Muscle layer of duodenum (tissue), 2 donors: ENCODE data around the gene CD68.
A peak's percentile ranks its signal among the peaks of the same experiment; 100 is the strongest.

Experiments
- H3K27ac ChIP-seq: one replicate; pipeline ENCODE4 v1.7.0; 2013; ENCODE audit warnings: mild to moderate bottlenecking, low read length
- H3K27me3 ChIP-seq: one replicate; pipeline ENCODE4 v1.7.0; 2013; ENCODE audit warnings: low read depth, mild to moderate bottlenecking, control low read depth, low read length
- H3K36me3 ChIP-seq, 2 donors: one replicate each; pipeline ENCODE4 v1.7.0; 2013; ENCODE audit warnings: low read length in 2 of 2, control low read depth in 1 of 2, mild to moderate bottlenecking in 1 of 2; ENCODE audit not compliant: insufficient read depth in 2 of 2, control insufficient read depth in 1 of 2
- H3K4me1 ChIP-seq, 2 donors: one replicate each; pipeline ENCODE4 v1.7.0; 2013; ENCODE audit warnings: low read length in 2 of 2, mild to moderate bottlenecking in 2 of 2, control low read depth in 1 of 2, moderate library complexity in 1 of 2; ENCODE audit not compliant: insufficient read depth in 2 of 2, control insufficient read depth in 1 of 2
- H3K4me3 ChIP-seq, 2 donors: one replicate each; pipeline ENCODE4 v1.7.0; 2013; ENCODE audit warnings: low read length in 2 of 2, low read depth in 1 of 2, mild to moderate bottlenecking in 1 of 2
- H3K9me3 ChIP-seq, 2 donors: one replicate each; pipeline ENCODE4 v1.7.0; 2013; ENCODE audit warnings: low read length in 2 of 2, control low read depth in 1 of 2, mild to moderate bottlenecking in 1 of 2; ENCODE audit not compliant: control insufficient read depth in 1 of 2
- donor health status: healthy.

Gene CD68

DNA sequence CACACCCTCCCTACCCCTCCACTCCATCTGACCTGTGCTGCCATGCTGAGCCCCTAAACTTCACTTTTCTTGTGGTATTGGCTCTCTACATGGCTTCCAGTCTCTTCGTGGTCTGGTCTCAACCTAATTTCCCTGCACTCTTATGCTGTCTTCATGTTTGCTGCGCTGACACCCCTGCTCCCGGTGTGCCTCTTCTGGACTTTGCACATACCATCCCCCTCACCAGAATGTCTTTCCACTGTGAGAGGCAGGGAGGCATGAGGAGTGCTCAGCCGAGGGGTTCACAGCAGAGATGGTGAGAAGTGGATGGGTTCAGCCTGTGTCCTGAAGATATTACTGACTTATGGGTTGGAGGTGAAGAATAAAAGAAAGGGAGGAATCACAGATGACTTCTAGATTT is 28.0 kb upstream of the CD68 start:
- peaks cover 0 to 16% of the 10 kb centered on the region in 2 donors for H3K4me1 ChIP-seq
- H3K4me3 ChIP-seq: no peak overlapping the region
- peaks cover 0 to 18% of the 10 kb centered on the region in 2 donors for H3K36me3 ChIP-seq
- H3K27ac ChIP-seq: no peak overlapping the region
- no peaks in the 10 kb centered on the region for H3K27me3 ChIP-seq
- no peaks in the 10 kb centered on the region for H3K9me3 ChIP-seq

DNA sequence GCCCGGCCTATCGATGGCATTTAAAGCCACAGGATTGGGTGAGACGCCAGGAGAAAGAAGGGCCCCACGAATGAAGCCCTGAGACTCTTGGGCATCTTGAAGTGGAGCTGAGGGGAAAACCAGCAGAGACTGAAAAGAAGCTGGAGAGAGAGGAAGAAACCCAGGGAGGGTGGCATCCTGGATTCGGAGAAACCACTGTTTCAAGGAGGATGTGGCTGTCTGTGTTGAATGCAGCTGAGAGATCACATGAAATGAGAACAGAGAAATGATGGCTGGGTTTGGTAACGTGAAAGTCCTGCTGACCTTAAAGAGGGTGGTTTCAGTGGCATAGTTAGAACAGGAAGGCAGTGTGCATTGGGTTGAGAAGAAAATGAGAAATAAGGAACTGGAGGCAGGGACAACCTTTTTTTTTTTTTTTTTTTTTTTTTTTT is 26.8 kb upstream of the CD68 start:
- Histone ChIP-seq H3K4me1 (peaks cover 3 to 23% of the 10 kb centered on the region in 2 donors), H3K4me3 (no peak overlapping the region), H3K36me3 (peaks cover 0 to 18% of the 10 kb centered on the region in 2 donors), H3K27ac (no peak overlapping the region), H3K9me3 (no peaks in the 10 kb centered on the region), H3K27me3 (no peaks in the 10 kb centered on the region)

DNA sequence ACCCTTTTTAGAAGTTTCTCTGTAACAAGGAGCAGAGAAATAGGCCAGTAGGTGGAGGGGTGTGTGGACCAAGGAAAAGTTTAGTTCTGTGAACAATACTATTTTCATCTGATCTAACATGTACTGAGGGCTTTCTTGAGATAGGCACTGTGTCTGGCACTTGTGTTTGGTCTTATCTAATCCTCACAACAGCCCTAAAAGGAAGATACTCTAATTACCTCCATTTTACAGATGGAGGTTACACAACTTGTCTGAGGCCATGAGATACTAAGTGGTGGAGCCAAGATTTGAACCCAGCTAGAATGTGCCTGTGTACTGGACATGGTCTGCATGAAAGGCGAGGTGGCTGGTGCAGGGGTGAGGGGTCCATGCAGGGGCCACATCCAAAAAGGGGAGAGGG is 26.1 kb upstream of the CD68 start:
- Histone ChIP-seq H3K27me3 (no peaks in the 10 kb centered on the region), H3K27ac (no peak overlapping the region), H3K4me3 (no peak overlapping the region), H3K9me3 (no peaks in the 10 kb centered on the region), H3K36me3 (peaks cover 0 to 18% of the 10 kb centered on the region in 2 donors), H3K4me1 (peaks cover 6 to 27% of the 10 kb centered on the region in 2 donors)

DNA sequence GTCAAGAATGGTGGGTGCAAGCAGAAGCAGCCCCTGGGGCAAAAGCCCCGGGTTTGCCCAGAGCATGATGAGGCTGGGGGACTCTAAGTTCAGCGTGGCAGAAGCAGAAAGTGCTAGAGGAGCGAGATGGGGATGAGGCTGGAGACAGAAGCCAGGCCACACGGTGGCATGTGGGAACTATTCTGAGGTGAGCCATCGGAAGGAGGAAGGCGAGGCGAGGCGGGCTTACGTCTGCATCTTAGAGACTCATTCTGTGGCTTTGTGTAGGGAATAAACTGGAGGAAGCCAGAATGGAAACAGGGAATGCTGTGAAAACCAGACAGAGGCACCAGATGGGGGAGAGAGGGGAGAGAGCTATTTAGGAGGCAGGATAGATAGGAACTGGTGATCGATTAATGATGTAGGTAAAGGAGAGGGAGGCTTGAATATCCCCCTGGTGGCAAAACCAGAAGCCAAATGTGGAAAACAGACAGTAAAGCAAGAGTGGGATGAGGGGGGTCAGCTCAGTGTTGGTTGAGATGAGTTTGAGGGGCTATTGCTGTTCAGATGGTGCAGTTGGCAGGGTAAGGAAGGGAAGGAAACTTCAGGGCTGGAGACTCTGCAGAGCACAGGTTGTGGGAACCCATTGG is 24.0 kb upstream of the CD68 start:
- Histone ChIP-seq H3K36me3 (peaks cover 3 to 18% of the 10 kb centered on the region in 2 donors), H3K27me3 (no peaks in the 10 kb centered on the region), H3K9me3 (no peaks in the 10 kb centered on the region), H3K4me3 (no peak overlapping the region), H3K27ac (no peak overlapping the region), H3K4me1 (peaks cover 23 to 34% of the 10 kb centered on the region in 2 donors)

DNA sequence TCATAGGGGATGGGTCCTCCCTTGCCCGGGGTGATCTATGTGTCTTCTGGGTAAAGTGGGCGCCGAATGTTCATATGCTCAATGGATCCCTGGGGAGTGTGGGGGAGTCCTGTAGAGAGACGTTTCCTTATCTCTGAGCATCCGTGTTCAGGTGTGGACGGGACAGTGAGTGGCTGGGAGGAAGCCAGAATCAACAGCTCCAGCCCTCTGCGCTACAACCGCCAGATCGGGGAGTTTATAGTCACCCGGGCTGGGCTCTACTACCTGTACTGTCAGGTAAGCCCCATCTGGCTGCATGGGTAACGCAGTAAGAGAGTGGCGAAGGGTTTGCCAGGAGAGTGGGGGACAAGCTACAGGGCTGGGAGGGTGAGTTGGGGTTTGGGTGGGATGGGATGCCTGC is 22.8 kb upstream of the CD68 start:
- Histone ChIP-seq H3K27ac (no peak overlapping the region), H3K9me3 (no peaks in the 10 kb centered on the region), H3K4me1 (peaks cover 27 to 38% of the 10 kb centered on the region in 2 donors), H3K4me3 (no peak overlapping the region), H3K27me3 (no peaks in the 10 kb centered on the region), H3K36me3 (peaks cover 3 to 14% of the 10 kb centered on the region in 2 donors)

DNA sequence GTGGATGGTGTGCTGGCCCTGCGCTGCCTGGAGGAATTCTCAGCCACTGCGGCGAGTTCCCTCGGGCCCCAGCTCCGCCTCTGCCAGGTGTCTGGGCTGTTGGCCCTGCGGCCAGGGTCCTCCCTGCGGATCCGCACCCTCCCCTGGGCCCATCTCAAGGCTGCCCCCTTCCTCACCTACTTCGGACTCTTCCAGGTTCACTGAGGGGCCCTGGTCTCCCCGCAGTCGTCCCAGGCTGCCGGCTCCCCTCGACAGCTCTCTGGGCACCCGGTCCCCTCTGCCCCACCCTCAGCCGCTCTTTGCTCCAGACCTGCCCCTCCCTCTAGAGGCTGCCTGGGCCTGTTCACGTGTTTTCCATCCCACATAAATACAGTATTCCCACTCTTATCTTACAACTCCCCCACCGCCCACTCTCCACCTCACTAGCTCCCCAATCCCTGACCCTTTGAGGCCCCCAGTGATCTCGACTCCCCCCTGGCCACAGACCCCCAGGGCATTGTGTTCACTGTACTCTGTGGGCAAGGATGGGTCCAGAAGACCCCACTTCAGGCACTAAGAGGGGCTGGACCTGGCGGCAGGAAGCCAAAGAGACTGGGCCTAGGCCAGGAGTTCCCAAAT is 22.2 kb upstream of the CD68 start:
- H3K4me3 ChIP-seq: no peak overlapping the region
- peak overlapping the region; percentile 97 for H3K27ac ChIP-seq
- H3K9me3 ChIP-seq: no peaks in the 10 kb centered on the region
- no peaks in the 10 kb centered on the region for H3K27me3 ChIP-seq
- H3K4me1 ChIP-seq: peaks cover 27 to 39% of the 10 kb centered on the region in 2 donors
- peaks cover 3 to 14% of the 10 kb centered on the region in 2 donors for H3K36me3 ChIP-seq

DNA sequence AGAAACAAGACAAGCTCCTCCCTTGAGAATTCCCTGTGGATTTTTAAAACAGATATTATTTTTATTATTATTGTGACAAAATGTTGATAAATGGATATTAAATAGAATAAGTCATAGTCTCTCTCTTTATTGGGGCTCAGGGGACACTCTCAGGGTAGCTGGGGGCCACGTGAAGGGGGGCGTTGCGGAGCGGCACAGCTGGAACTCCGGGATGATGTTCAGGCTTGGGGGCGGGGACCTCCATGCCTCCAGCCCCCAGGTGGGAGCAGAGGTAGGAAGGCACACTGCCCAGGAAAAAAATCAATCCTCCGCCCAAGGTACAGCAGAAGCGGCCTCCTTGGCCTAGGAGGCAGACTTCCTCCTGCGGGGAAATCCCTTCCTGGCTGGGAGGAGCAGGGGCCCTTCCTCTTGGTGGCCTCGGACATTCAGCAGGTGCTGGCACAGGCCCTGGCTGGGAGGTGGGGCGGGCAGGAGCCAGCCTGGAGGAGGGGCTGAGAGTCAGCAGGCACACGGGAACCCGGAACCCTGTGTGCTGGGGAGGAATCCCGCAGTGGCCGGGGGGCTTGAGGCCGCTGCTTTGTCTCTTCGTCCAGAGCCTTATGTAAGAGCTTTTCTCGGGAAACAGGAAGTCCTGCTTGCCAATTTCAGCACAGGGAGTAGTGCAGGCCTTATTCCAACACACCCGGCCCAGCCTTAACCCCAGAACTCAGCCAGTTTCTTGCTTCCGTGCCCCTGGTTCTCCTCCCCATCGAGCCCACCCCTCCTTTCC is 21.5 kb upstream of the CD68 start:
- Histone ChIP-seq H3K9me3 (no peaks in the 10 kb centered on the region), H3K4me1 (peaks cover 33 to 46% of the 10 kb centered on the region in 2 donors), H3K36me3 (peaks cover 3 to 14% of the 10 kb centered on the region in 2 donors), H3K27me3 (no peaks in the 10 kb centered on the region), H3K4me3 (peak overlapping the region; percentile 70 to 96), H3K27ac (peak overlapping the region; percentile 97)

DNA sequence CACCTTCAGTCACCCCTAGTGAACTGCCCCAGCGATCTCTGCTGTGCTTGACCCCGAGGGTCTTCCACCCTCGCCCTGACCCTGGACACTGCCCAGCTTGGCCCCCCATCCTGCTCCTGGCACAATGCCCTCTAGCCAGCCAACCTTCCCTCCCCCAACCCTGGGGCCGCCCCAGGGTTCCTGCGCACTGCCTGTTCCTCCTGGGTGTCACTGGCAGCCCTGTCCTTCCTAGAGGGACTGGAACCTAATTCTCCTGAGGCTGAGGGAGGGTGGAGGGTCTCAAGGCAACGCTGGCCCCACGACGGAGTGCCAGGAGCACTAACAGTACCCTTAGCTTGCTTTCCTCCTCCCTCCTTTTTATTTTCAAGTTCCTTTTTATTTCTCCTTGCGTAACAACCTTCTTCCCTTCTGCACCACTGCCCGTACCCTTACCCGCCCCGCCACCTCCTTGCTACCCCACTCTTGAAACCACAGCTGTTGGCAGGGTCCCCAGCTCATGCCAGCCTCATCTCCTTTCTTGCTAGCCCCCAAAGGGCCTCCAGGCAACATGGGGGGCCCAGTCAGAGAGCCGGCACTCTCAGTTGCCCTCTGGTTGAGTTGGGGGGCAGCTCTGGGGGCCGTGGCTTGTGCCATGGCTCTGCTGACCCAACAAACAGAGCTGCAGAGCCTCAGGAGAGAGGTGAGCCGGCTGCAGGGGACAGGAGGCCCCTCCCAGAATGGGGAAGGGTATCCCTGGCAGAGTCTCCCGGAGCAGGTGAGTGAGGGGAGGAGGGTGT is 20.7 kb upstream of the CD68 start, which contains the start of gene TNFSF13:
Gene TNFSF13 (plus strand): TSS at position 207 of the 776 bp plus-strand sequence. CDS start 290 bp downstream, at position 497.
- Histone ChIP-seq H3K36me3 (peaks cover 4 to 13% of the 10 kb centered on the region in 2 donors), H3K27me3 (no peaks in the 10 kb centered on the region), H3K4me3 (peak within 1 kb of the TSS; percentile 70 to 96), H3K9me3 (no peaks in the 10 kb centered on the region), H3K4me1 (peaks cover 34 to 54% of the 10 kb centered on the region in 2 donors), H3K27ac (peak within 1 kb of the TSS; percentile 97)

DNA sequence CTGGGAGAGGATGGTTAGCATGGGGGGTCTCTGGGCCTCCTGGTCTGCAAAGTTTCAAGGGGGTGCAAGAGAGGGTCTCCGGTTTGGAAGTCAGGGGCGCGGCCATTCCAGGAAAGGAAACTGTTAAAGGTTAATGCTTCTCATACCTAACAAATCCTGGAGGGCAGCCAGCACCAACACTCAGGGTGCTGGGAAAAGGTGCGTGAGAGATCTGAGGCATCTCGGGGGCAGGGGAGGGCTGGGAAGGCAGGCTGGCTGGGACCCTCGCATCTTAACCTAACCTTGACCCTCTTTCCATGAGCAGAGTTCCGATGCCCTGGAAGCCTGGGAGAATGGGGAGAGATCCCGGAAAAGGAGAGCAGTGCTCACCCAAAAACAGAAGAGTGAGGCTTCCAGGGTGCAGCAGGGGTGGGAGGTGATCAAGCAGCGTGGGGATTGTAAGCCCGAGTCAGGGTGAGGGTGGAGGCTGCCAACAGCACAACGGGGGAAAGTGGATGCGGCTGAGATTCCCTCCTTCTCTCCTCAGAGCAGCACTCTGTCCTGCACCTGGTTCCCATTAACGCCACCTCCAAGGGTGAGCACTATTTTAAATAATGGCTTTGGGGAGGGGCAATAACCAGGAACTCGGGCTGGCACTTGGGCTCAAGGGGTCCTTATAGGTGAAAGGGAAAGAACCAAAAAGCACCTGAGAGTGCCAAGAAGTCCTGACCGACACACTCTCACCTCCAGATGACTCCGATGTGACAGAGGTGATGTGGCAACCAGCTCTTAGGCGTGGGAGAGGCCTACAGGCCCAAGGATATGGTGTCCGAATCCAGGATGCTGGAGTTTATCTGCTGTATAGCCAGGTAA is 19.9 kb upstream of the CD68 start:
- peak overlapping the region; percentile 97 for H3K27ac ChIP-seq
- H3K4me1 ChIP-seq: peaks cover 41 to 62% of the 10 kb centered on the region in 2 donors
- no peaks in the 10 kb centered on the region for H3K9me3 ChIP-seq
- peak overlapping the region; percentile 70 to 96 for H3K4me3 ChIP-seq
- H3K27me3 ChIP-seq: no peaks in the 10 kb centered on the region
- H3K36me3 ChIP-seq: peaks cover 12 to 18% of the 10 kb centered on the region in 2 donors
